GM21723 (cell line): Measurements from ENCODE around the gene FUCA1.
"Not testable (repeated sequence)": the region's sequence is repeated elsewhere in the genome, so short reads cannot be mapped to it uniquely, and the experiment has no call there.

Experiments used
- ATAC-seq: cut with Tn5 transposase; IDR thresholded peaks from one replicate; pipeline ENCODE4 v1.9.1; 2021; ENCODE audit warnings: mild to moderate bottlenecking, moderate library complexity; ENCODE audit not compliant: unreplicated experiment

FUCA1 gene

GRCh38 chr1:23843644-23844043, 24.4 kb downstream of the FUCA1 start:
- ATAC-seq = no peak

DNA sequence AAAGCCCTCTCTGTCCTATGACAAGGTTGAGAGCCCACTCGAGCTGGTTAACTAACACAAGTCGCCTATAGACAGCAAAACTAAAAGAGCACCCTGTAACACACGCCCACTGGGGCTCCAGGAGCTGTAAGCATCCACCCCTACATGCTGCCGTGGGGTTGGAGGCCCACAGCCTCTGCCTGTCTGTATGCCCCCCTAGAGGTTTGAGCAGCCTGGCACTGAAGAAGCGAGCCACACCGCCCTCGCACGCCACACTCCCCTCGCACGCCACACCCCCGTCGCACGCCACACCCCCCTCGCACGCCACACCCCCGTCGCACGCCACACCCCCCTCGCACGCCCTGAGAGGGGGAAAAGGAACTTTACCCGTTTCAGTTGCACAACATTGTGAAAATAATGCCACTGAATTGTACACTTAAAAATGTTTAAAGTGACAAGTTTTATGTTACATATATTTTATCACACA, 29.7 kb downstream of the FUCA1 start:
- ATAC-seq = no peak

DNA sequence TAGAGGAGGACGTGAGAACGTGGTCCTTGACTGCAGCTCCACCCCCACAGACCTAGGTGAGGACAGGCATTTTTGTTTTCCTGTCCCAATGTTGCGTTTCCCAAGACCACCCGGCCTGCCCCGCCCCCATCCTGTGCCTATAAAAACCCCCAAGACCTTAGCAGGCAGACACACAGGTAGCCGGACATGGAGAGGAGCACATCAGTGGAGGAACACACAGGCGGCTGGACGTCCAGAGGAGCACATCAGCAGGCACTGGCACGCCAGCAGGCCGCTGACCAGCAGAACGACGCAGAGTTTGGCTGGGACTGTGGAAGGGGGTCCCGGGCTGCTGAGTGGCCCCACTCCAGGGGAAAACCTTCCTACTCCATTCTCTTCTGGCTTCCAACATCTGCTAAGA, 30.2 kb downstream of the FUCA1 start:
- no peak for ATAC-seq

DNA sequence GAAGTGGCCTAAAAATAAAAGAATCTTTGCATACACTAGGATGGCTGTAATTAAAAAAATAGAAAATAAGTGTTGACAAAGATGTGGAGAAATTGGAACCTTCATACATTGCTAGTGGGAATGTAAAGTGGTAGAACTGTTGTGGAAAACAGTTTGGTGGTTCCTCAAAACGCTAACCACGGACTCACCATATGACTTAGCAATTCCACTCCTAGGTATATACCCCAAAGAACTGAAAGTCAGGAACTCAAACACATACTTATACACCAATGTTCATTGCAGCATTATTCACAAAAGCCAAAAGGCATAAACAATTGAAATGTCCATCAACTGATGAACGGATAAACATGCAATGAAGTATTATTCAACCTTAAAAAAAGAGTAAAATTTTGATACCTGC, 32.1 kb downstream of the FUCA1 start:
- no peak for ATAC-seq

DNA sequence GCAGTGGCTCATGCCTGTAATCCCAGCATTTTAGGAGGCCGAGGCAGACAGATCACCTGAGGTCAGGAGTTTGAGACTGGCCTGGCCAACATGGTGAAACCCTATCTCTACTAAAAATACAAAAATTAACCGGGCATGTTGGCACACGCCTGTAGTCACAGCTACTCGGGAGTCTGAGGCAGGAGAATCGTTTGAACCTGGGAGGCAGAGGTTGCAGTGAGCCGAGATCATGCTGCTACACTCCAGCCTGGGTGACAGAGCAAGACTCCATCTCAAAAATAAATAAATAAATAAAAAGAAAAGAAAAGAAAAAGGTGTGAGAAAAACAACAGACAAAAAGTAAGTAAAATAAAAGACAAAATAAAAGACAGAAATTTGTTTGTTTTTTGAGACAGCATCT, 33.9 kb downstream of the FUCA1 start:
- not testable (repeated sequence) for ATAC-seq

DNA sequence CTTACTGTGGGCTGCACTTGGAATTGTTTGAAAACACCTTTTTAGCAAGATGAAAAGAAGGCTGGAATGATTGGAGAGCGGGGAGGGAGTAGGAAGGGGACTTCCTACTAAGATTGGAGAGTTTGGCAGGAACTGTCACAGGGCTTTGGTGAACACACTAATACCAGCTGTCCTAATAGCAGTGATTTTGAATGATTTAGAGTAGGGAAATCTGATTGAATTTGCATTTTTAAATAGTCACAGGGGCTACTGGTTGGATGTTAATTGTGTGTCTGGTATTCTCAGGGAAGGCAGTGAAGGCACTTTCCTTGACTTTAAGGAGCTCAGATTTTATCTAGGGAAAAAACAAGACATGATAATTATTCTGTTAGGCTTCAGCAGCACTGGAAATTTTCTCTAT, 40.4 kb downstream of the FUCA1 start:
- no peak for ATAC-seq

DNA sequence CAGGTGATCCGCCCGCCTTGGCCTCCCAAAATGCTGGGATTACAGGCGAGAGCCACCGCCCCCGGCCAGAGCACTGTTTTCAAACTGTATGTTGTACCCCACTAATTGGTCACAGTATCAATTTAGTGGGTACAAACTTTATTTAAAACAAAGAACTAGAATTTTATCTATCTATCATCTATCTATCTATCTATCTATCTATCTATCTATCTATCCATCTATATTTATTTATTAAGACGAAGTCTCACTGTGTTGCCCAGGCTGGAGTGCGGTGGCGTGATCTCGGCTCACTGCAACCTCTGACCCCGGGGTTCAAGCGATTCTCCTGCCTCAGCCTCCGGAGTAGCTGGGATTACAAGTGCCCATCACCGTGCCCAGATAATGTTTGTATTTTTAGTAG, 41.5 kb downstream of the FUCA1 start:
- not testable (repeated sequence) for ATAC-seq

- no peak for ATAC-seq
Measured at GRCh38 chr1:23825762-23826522, 42.1 kb downstream of the FUCA1 start.

- ATAC-seq = peak; percentile 79
Measured at GRCh38 chr1:23825076-23825761, 42.9 kb downstream of the FUCA1 start, which contains the start of gene HMGCL. Gene HMGCL (minus strand): TSS chr1:23825429. CDS start chr1:23825415, 14 bp downstream.

- peak; percentile 5 for ATAC-seq
Measured at GRCh38 chr1:23824711-23825075, 43.4 kb downstream of the FUCA1 start.

- ATAC-seq = no peak
Measured at GRCh38 chr1:23823767-23824166, 44.3 kb downstream of the FUCA1 start.

DNA sequence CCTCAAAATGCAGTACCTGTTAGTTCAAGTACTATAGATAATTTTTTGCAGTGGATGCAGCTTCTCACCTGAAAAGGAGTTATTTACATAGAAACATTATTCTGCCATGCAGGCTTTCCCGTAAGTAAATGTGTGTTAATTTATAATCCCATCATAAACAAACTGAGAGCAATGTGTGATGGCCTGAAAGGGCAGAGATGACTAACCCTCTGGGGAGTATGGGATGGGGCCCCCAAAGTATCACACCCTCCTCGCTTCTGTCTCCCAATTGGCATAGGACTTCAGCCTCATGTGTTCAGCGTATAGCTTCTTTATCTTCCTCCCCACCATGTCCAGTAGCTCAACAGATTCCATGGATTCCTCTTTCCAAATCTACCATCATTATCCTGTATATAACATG, 50.5 kb downstream of the FUCA1 start:
- no peak for ATAC-seq

DNA sequence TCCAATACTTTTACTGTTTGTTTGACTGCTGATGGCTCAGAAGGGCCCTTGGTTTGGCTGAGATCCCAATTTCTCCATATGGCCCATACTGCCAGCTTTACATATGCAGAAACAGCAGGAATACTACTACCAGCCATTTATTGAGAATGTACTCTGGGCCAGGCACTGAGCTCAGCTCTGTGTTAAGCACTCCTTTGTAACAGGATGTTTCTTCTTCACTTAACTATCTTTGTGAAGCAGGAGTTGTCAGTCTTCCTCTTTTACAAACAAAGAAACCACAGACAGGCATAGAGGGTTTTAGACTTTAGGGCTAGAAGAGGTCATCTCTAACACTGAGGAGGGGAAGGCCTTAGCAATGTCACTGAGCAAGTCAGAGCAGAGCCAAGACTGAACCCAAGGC, 51.2 kb downstream of the FUCA1 start:
- no peak for ATAC-seq

DNA sequence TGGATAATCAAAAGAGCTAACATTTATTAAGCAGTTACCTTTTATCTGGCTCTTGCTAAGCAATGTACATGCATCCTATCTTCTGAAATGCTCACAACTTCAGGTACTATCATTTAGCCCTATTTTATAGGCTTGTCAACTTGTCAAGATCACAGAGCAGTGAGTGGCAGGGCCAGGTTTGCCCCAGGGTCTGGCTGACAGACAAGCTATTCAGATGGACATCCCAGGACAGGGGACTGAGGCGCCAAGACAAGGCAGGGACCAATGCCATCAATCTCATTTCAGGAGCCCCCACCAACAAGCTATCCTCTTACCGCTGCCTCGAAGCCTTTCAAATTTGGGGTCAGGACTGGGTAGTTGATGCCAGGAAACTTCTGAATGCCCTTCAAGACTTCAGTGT, 51.7 kb downstream of the FUCA1 start:
- ATAC-seq = no peak

DNA sequence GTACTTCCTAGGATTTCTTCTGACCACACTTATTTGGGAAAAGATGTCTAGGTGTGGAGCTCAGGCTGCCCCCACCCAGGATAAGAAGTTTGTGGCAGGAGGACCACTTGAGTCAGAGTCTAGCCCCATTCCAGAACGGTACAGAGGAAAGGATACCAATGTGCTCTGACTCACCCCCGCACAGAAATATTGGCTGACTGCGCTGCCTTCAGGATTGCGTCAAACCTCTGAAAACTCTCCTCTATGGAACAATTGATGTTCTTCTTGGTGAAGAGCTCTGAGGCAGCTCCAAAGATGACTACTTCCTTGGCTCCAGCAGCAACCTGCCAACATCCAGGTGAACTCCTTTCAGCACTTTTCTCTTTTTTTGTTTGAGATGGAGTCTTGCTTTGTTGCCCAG, 54.1 kb downstream of the FUCA1 start:
- ATAC-seq = no peak

GRCh38 chr1:23810818-23811540, 57.1 kb downstream of the FUCA1 start:
- no peak for ATAC-seq

GRCh38 chr1:23809751-23810171, 58.3 kb downstream of the FUCA1 start:
- ATAC-seq = peak; percentile 61

DNA sequence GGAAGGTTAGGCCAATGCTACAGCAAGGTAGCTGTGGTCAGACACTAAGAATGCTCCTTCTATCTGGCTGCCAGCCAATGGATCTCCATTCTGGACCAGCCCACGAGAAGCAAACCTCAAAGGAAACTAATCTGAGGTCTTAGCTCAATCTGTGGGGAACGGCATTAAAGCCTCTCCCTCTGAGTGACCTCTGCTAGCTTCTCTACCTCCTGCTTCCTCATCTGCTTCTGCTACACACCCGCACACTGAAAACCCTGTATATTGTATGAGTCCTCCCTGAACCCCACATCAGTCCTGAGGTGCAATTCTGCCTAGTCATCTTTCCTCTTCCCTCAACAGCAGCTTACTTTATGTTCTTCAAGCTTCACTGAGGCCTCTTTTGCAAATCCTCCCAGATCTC, 60.6 kb downstream of the FUCA1 start:
- ATAC-seq = no peak

DNA sequence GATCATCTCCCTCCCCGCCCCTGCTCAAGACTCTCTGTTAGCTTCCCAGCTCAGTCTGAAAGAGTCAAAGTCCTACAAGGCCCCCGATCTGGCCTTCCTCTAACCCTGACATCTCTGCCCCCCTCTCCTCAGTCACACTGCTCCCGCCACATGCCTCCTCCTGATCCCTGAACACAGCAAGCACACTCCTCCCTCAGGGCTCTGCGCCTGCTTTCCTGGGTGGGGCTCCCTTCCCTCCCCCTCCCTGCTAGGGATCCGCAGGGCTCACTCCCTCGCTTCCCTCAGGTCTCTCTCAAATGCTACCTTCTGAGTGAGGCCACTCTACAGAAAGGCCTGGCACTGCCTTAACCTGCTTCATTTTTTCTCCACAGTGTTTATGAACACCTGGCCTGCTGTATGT, 61.8 kb downstream of the FUCA1 start:
- no peak for ATAC-seq

DNA sequence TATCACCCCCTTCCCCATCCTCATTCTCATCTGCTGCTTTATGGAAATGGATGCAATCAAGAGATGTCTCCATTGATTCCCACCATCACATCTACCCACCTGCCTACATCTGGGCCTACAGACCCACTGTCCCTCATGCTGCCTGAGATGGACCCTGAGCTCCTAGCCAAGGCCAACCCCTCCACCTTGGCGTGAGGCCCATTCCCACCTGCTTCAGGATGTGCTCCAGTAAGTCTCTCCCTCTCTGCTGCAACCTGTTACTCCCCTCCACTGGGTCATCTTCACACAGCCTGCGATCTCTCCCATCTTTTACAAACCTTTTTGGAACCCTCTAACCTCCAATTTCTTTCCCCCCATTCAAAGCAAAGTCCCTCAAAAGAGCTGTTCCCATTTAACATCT, 63.1 kb downstream of the FUCA1 start:
- ATAC-seq = no peak

GRCh38 chr1:23804183-23804835, 63.8 kb downstream of the FUCA1 start:
- no peak for ATAC-seq
